Measurements from ENCODE around the gene SMARCAL1. TPM values are rescaled to one million over a fixed set of nuclear protein-coding genes. Genes with fewer than 3 reads are reported as not detected.

SMARCAL1 gene
- total and polyA plus RNA-seq, 9 of the 15 experiments (the other 6 are each of a cell fraction or from before 2014, with no cell fraction given), result 8.2 to 27.9 (median 12.4) TPM

DNA sequence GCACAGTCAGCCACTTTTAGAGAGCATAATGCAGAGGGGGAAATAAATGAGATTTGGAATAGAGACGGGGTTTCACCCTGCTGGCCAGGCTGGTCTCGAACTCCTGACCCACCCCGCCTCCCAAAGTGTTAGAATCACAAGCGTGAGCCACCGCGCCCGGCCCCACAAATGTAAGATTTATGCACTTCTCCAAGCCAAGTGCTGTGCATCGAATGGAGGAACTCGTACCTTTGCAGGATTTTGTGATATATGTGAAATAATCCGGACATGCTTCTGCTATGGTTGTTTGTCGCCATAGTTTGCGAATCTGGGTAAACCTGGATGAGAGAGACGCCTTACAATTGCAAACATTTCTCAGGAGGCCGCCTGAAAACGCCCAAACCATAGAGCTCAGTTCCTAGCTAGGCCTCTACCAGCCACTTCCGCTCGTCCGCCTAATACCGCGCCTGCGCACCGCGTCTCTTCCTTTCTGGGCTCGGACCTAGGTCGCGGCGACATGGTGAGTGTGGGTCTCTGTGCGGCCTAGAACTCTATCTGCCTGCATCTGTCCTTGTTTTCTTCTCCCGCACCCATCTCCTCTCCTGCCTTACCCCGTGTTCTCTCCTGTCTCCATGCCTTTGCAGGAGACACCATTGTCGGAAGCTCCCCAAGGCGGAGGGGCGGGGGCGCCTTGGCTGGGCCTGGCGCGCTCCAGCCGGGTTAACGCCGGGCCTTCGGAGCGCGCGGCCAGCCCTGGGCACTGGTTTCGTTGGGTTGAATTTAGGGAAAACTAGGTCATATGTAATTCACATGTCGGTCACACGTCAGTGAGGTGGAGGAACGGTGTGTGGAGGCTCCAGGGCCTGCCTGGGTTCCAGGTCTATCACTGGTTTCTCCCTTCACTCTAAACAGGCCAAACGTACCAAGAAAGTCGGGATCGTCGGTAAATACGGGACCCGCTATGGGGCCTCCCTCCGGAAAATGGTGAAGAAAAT, 86.4 kb downstream of the SMARCAL1 start, which contains the start of gene RPL37A (continued):
- TF ChIP-seq, protein P1, sequence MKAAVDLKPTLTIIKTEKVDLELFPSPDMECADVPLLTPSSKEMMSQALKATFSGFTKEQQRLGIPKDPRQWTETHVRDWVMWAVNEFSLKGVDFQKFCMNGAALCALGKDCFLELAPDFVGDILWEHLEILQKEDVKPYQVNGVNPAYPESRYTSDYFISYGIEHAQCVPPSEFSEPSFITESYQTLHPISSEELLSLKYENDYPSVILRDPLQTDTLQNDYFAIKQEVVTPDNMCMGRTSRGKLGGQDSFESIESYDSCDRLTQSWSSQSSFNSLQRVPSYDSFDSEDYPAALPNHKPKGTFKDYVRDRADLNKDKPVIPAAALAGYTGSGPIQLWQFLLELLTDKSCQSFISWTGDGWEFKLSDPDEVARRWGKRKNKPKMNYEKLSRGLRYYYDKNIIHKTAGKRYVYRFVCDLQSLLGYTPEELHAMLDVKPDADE (conservative IDR thresholded peaks at IDR 0.05; ENCODE audit: control insufficient read depth, low read depth, low read length), result peak; percentile 50; the same call in 1 of the 2 replicates
- TF ChIP-seq, protein P2, sequence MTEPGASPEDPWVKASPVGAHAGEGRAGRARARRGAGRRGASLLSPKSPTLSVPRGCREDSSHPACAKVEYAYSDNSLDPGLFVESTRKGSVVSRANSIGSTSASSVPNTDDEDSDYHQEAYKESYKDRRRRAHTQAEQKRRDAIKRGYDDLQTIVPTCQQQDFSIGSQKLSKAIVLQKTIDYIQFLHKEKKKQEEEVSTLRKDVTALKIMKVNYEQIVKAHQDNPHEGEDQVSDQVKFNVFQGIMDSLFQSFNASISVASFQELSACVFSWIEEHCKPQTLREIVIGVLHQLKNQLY (CRISPR knock-in tag; conservative IDR thresholded peaks at IDR 0.05), result no peak
- TF ChIP-seq HNRNPL (IDR thresholded peaks at IDR 0.05; ENCODE audit: low read depth, low read length) (no peak), TCF7 (IDR thresholded peaks at IDR 0.05; ENCODE audit: borderline replicate concordance) (no peak), SMAD1 (IDR thresholded peaks at IDR 0.05; ENCODE audit: low read depth, low read length, partially characterized antibody) (peak; percentile 61), TCF3 (CRISPR knock-in tag; IDR thresholded peaks at IDR 0.05) (no peak), PURB (CRISPR knock-in tag; IDR thresholded peaks at IDR 0.05; ENCODE audit: low read depth) (no peak), JUND (IDR thresholded peaks at IDR 0.05; ENCODE audit: borderline replicate concordance, low read depth, low read length) (peak; percentile 13; the same call in 1 of the 2 replicates), JUND (tag; IDR thresholded peaks at IDR 0.05; ENCODE audit: borderline replicate concordance, low read depth, low read length) (0 out of 3 replicates have a peak, but pooled peaks have one; percentile 30), ZNF224 (CRISPR knock-in tag; IDR thresholded peaks at IDR 0.05) (no peak), ETV6 (IDR thresholded peaks at IDR 0.05; ENCODE audit: borderline replicate concordance in 1 of 2, low read depth in 2 of 2, low read length in 1 of 2) (no peak), ETV6 (CRISPR knock-in tag; IDR thresholded peaks at IDR 0.05; ENCODE audit: borderline replicate concordance) (no peak)
- TF ChIP-seq, protein P3, sequence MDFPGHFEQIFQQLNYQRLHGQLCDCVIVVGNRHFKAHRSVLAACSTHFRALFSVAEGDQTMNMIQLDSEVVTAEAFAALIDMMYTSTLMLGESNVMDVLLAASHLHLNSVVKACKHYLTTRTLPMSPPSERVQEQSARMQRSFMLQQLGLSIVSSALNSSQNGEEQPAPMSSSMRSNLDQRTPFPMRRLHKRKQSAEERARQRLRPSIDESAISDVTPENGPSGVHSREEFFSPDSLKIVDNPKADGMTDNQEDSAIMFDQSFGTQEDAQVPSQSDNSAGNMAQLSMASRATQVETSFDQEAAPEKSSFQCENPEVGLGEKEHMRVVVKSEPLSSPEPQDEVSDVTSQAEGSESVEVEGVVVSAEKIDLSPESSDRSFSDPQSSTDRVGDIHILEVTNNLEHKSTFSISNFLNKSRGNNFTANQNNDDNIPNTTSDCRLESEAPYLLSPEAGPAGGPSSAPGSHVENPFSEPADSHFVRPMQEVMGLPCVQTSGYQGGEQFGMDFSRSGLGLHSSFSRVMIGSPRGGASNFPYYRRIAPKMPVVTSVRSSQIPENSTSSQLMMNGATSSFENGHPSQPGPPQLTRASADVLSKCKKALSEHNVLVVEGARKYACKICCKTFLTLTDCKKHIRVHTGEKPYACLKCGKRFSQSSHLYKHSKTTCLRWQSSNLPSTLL (IDR thresholded peaks at IDR 0.05), result no peak
- TF ChIP-seq, protein P4, sequence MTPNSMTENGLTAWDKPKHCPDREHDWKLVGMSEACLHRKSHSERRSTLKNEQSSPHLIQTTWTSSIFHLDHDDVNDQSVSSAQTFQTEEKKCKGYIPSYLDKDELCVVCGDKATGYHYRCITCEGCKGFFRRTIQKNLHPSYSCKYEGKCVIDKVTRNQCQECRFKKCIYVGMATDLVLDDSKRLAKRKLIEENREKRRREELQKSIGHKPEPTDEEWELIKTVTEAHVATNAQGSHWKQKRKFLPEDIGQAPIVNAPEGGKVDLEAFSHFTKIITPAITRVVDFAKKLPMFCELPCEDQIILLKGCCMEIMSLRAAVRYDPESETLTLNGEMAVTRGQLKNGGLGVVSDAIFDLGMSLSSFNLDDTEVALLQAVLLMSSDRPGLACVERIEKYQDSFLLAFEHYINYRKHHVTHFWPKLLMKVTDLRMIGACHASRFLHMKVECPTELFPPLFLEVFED (CRISPR knock-in tag; conservative IDR thresholded peaks at IDR 0.05), result peak; percentile 57; the same call in 1 of the 2 replicates
- TF ChIP-seq, protein P5, sequence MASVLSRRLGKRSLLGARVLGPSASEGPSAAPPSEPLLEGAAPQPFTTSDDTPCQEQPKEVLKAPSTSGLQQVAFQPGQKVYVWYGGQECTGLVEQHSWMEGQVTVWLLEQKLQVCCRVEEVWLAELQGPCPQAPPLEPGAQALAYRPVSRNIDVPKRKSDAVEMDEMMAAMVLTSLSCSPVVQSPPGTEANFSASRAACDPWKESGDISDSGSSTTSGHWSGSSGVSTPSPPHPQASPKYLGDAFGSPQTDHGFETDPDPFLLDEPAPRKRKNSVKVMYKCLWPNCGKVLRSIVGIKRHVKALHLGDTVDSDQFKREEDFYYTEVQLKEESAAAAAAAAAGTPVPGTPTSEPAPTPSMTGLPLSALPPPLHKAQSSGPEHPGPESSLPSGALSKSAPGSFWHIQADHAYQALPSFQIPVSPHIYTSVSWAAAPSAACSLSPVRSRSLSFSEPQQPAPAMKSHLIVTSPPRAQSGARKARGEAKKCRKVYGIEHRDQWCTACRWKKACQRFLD (CRISPR knock-in tag; IDR thresholded peaks at IDR 0.05), result 0 out of 2 replicates have a peak, but pooled peaks have one; percentile 45

Measured in K562 (cell line).